Lower leg skin (tissue), 3 donors: ENCODE measurements around the gene MOSPD2.

Experiments
- POLR2A ChIP-seq, 2 donors: fragments of 450-650 bp; IDR thresholded peaks; one replicate each; pipeline ENCODE4 v1.6.1; 2016 to 2017; ENCODE audit warnings: antibody characterized with exemption in 2 of 2, mild to moderate bottlenecking in 1 of 2, moderate library complexity in 1 of 2
- TF ChIP-seq, protein P1 (sequence below), 3 donors: fragments of 450-650 bp; IDR thresholded peaks; one replicate each; pipeline ENCODE4 v1.5.1; 2016; ENCODE audit warnings: antibody characterized with exemption in 3 of 3, mild to moderate bottlenecking in 3 of 3, moderate library complexity in 2 of 3

DNA sequence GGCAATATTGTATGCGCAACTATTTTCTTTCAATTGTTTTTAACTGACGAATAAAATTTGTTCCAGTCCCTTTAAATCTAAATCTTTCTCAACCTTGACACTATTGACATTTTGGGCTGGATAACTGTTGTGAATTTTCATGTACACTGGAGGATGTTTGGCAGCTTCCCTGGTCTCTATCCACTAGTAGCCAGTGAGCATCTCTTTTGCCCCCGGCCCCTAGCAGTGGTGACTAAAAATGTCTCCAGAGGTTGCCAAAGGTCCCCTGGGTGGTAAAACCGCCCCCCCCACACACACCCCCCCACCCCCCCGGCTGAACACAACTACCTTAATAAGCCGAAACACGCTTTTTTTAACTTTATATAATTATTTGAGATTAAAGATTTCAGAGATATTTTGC is 866 bp upstream of the MOSPD2 start:
- TF ChIP-seq, protein P1, sequence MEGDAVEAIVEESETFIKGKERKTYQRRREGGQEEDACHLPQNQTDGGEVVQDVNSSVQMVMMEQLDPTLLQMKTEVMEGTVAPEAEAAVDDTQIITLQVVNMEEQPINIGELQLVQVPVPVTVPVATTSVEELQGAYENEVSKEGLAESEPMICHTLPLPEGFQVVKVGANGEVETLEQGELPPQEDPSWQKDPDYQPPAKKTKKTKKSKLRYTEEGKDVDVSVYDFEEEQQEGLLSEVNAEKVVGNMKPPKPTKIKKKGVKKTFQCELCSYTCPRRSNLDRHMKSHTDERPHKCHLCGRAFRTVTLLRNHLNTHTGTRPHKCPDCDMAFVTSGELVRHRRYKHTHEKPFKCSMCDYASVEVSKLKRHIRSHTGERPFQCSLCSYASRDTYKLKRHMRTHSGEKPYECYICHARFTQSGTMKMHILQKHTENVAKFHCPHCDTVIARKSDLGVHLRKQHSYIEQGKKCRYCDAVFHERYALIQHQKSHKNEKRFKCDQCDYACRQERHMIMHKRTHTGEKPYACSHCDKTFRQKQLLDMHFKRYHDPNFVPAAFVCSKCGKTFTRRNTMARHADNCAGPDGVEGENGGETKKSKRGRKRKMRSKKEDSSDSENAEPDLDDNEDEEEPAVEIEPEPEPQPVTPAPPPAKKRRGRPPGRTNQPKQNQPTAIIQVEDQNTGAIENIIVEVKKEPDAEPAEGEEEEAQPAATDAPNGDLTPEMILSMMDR (IDR thresholded peaks at IDR 0.05), result no peak
- no peak for TF ChIP-seq POLR2A (IDR thresholded peaks at IDR 0.05)
